Spinal cord (tissue), 10 donors: ENCODE measurements around the gene ABCC6. TPM values are rescaled to one million over a fixed set of nuclear protein-coding genes. Genes with fewer than 3 reads are reported as not detected.
"Not testable (repeated sequence)": the region's sequence is repeated elsewhere in the genome, so short reads cannot be mapped to it uniquely, and the experiment has no call there.

Experiments
- DNase-seq, 6 donors: peaks; one replicate each; pipeline versions ENCODE4 v3.0.0 to v3.0.0-alpha.2; 2013 to 2015; ENCODE audit warnings: low spot score in 6 of 6, low read depth in 4 of 6
- H3K27ac ChIP-seq: one replicate; pipeline ENCODE4 v1.5.1; 2013; ENCODE audit warnings: low read depth, low read length, control low read depth
- H3K27me3 ChIP-seq: one replicate; pipeline ENCODE4 v1.6.1; 2013; ENCODE audit warnings: low read length; ENCODE audit not compliant: control insufficient read depth, insufficient read depth
- H3K36me3 ChIP-seq: one replicate; pipeline ENCODE4 v1.6.1; 2013; ENCODE audit warnings: low read length; ENCODE audit not compliant: control insufficient read depth, insufficient read depth
- H3K4me1 ChIP-seq: one replicate; pipeline ENCODE4 v1.6.1; 2013; ENCODE audit warnings: low read length; ENCODE audit not compliant: control insufficient read depth, insufficient read depth
- H3K4me3 ChIP-seq: one replicate; pipeline ENCODE4 v1.5.1; 2013; ENCODE audit warnings: low read depth, low read length, control low read depth
- H3K9me3 ChIP-seq: one replicate; pipeline ENCODE4 v1.6.1; 2013; ENCODE audit warnings: low read length; ENCODE audit not compliant: control insufficient read depth, insufficient read depth
- WGBS: methylation state at CpG from one replicate; pipeline ENCODE4 v1.1.5; 2013; ENCODE audit warnings: missing lambda C conversion rate; ENCODE audit not compliant: insufficient coverage; 5-methylcytosine and 5-hydroxymethylcytosine counted together
- polyA plus RNA-seq, 2 donors: library from polyadenylated mRNA; unstranded; fragments of 120-200 nt; gene quantifications; one replicate each; pipeline ENCODE4 v1.2.1, GENCODE V29; 2013; ENCODE audit not compliant: insufficient read length in 2 of 2
- total RNA-seq, 2 donors: library from RNA; depleted of rRNA in 1 of 2; stranded (reverse); fragments of 120-200 nt in 1 of 2; fragments of >200 nt in 1 of 2; gene quantifications; one replicate each; pipeline versions ENCODE4 v1.2.3 to v1.2.4, GENCODE V29; 2013 to 2014
- donor health status: healthy.

ABCC6 gene
- total and polyA plus RNA-seq, 4 donors, result 0.69 to 3.4 (median 1.7) TPM

DNA sequence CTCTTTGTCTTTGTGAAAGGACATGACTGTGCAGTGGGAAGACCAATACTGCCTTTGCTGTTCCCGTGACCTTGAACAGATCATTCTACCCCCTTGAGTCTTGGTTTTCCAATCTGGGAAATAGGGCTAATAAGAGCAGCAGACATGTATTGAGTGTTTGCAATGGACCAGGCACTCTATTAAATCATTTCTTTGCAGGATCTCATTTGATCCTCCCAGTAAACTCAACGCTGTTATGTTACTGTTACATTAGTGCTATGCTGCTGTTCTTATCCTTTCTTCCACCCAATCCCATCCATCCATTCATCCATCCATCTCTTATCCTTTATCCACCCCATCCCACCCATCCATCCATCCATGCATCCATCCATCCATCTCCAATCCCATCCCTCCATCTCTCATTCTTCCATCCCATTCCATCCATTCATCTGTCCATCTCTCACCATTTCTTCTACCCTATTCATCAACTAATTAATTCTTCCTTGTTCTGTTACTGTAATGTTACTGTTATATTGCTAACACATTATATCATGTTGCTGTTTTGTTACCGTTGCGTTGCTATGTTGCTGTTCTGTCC, 65.1 kb downstream of the ABCC6 start:
- peaks cover 15% of the 10 kb centered on the region for H3K9me3 ChIP-seq
- no peak overlapping the region for H3K4me3 ChIP-seq
- WGBS, result 57% methylated on average over 1 of the region's 4 CpGs
- peaks cover 3% of the 10 kb centered on the region for H3K4me1 ChIP-seq
- H3K36me3 ChIP-seq, result peaks cover 4% of the 10 kb centered on the region
- DNase-seq, result no peak
- peaks cover 2% of the 10 kb centered on the region for H3K27me3 ChIP-seq
- no peak overlapping the region for H3K27ac ChIP-seq

DNA sequence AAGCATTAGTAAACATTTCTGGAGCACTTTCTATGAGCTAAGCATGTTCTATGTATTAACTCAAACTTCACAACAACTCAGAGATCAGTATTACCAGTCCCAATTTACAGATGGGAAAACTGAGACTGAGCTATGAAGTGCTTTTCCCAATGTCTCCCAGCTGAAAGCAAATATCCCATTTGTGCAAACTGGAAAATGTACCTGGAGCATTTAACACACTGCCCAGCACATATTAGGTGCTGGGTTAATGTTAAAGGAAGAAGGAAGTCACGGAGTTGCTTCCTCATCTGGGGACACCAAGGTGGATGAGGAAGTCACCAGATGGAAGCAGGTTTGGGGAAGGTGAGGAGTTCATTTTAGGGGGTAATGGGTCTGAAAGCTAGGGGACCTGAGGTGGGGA, 66.1 kb downstream of the ABCC6 start:
- peaks cover 4% of the 10 kb centered on the region for H3K36me3 ChIP-seq
- H3K4me1 ChIP-seq, result no peaks in the 10 kb centered on the region
- no peak overlapping the region for H3K27ac ChIP-seq
- peaks cover 2% of the 10 kb centered on the region for H3K27me3 ChIP-seq
- no peak overlapping the region for H3K4me3 ChIP-seq
- 100% methylated on average over 1 of the region's 1 CpG for WGBS
- DNase-seq, result no peak
- H3K9me3 ChIP-seq, result peaks cover 15% of the 10 kb centered on the region

DNA sequence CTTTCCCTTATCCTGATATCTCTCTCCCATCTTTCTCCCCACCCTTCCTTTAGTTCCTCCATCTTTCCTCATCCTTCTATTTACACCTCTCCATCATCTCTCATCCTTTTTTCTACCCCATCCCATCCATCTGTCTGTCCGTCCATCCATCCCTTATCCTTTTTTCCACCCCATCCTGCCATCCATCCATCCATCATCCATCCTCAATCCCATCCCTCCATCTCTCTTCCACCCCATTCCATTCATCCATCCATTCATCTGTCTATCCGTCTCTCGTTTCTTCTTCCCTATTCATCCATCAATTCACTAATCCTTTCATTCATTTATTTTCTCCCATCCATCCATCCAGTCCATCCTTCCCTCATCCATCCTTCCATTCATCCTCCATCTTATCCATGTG, 68.1 kb downstream of the ABCC6 start:
- H3K27ac ChIP-seq, result no peak overlapping the region
- peaks cover 15% of the 10 kb centered on the region for H3K9me3 ChIP-seq
- no peak overlapping the region for H3K4me3 ChIP-seq
- H3K27me3 ChIP-seq, result peaks cover 2% of the 10 kb centered on the region
- DNase-seq, result no peak
- H3K36me3 ChIP-seq, result peaks cover 7% of the 10 kb centered on the region
- 93% methylated on average over 3 of the region's 3 CpGs for WGBS
- H3K4me1 ChIP-seq, result peaks cover 7% of the 10 kb centered on the region

DNA sequence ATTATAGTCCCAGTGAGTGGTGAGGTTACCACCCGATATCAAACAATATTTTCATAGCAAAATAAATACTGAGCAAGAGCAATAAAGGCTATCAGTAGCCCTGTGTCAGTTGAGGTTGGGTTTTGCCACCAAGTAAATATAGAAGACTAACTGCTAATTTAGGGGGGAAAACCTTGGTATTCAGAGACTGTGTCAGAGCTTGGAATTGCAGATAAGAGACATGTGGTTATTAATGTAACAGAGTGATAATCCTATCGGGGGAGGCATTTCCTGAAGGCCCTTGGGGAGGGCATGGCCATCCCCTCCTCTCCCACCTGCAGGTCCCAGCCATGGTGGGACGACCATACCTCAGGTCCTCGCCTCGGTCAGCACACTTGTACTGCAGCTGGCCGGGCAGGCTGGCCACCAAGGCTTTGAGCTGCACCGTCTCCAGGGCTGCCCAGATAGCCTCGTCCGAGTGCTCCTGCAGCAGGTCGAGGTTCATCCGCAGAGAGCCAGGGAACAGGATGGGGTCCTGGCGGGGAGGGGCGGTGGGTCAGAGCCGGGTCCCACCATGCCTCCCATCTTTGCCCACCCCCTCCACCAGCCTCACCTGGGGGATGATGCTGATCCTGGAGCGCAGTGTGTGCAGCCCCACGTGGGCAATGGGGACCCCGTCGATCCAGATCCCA, 68.9 kb downstream of the ABCC6 start:
- H3K4me3 ChIP-seq, result no peak overlapping the region
- H3K9me3 ChIP-seq, result peaks cover 15% of the 10 kb centered on the region
- H3K36me3 ChIP-seq, result peaks cover 10% of the 10 kb centered on the region
- H3K4me1 ChIP-seq, result peaks cover 15% of the 10 kb centered on the region
- DNase-seq, result no peak
- WGBS, result 85% methylated on average over 16 of the region's 18 CpGs
- no peak overlapping the region for H3K27ac ChIP-seq
- peaks cover 2% of the 10 kb centered on the region for H3K27me3 ChIP-seq

DNA sequence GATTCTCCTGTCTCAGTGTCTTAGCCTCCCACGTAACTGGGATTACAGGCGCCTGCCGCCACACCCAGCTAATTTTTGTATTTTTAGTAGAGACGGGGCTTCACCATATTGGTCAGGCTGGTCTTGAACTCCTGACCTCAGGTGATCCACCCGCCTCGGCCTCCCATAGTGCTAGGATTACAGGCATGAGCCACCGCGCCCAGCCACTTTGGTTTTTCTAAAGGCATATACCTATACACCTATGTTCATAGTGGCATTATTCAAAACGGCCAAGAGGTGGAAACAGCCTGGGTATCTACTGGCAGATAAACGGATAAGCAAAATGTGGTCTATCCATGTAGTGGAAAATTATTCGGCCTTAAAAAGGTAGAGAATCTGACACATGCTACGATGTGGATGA, 70.3 kb downstream of the ABCC6 start:
- not testable (repeated sequence) for H3K9me3 ChIP-seq, H3K27ac ChIP-seq, H3K4me3 ChIP-seq, H3K27me3 ChIP-seq, DNase-seq
- 95% methylated on average over 9 of the region's 12 CpGs for WGBS
- Histone ChIP-seq H3K36me3 (peaks cover 10% of the 10 kb centered on the region), H3K4me1 (peaks cover 15% of the 10 kb centered on the region)

DNA sequence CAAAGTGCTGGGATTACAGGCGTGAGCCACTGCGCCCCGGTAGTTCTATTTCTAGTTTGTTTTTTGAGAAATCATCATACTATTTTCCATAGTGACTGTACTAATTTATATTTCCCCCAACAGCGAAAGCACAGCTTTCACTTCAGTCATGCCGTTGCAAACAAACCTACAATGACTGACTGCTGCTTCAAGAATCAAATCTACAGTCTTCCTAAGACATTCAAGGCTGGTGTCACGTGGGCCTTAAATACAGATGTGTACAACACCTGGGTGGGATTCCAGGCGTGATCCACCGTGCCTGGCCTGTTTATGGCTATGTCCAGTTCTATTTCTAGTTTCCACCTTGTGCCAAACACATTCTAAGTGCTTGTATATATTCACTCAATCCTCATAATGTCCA, 72.0 kb downstream of the ABCC6 start:
- peaks cover 20% of the 10 kb centered on the region for H3K4me1 ChIP-seq
- 94% methylated on average over 3 of the region's 8 CpGs for WGBS
- H3K27me3 ChIP-seq, result peaks cover under 1% of the 10 kb centered on the region
- no peak for DNase-seq
- no peak overlapping the region for H3K4me3 ChIP-seq
- peaks cover 13% of the 10 kb centered on the region for H3K36me3 ChIP-seq
- no peaks in the 10 kb centered on the region for H3K9me3 ChIP-seq
- no peak overlapping the region for H3K27ac ChIP-seq

DNA sequence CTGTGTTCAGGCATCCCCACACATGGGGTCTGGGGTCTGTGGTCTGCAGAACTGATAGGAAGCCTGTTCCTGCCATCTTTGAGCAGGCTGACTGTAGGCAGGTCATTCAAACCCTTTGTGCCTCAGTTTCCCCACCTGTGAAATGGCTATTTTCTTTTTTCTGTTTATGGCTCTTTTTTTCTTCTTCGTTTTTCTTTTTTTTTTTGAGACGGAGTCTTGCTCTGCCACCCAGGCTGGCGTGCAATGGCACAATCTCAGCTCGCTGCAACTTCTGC, 72.5 kb downstream of the ABCC6 start:
- H3K4me3 ChIP-seq, result no peak overlapping the region
- no peaks in the 10 kb centered on the region for H3K9me3 ChIP-seq
- no peaks in the 10 kb centered on the region for H3K27me3 ChIP-seq
- H3K4me1 ChIP-seq, result peaks cover 25% of the 10 kb centered on the region
- DNase-seq, result no peak
- peaks cover 15% of the 10 kb centered on the region for H3K36me3 ChIP-seq
- 92% methylated on average over 4 of the region's 4 CpGs for WGBS
- no peak overlapping the region for H3K27ac ChIP-seq

DNA sequence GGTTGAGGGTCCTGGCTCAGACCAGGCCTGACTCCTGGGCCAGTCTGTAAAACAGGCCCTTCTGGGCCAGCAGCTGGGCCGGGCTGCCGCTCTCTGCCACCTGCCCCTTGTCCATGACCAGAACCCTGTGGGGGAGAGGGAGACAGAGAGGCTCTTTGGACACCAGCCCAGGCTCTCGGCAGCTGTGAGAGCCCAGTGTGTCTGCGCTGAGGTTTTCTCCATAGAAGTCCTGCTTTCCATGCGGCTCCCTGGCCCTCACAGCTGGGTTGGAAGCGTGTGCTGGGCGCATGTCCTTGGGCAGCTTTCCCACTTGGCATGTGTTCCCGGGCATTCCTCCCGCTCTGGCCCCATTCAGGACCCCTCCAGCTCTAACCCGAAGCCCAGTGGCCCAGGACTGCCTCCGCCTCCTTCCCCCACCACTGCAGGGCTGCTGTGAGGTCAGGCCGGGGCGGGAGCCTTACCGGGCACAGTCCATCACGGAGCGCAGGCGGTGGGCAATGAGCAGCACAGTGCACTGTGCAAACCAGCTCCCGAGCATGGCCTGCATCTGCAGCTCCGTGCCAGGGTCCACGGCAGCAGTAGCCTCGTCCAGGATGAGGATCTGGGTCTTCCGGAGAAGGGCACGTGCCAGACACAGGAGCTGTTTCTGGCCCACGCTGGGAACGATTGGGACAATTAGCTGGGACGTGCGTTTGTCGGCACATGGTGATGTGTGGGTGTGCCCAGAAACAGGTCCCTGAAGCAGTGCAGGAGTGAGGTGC, 73.0 kb downstream of the ABCC6 start:
- 36% methylated on average over 27 of the region's 28 CpGs for WGBS
- Histone ChIP-seq H3K4me1 (peaks cover 26% of the 10 kb centered on the region), H3K36me3 (peaks cover 19% of the 10 kb centered on the region), H3K27ac (peak overlapping the region; percentile 16), H3K9me3 (no peaks in the 10 kb centered on the region), H3K27me3 (no peaks in the 10 kb centered on the region), H3K4me3 (no peak overlapping the region)
- peak in 5 of 6 donors; percentile 56 to 93 (median 73) for DNase-seq

DNA sequence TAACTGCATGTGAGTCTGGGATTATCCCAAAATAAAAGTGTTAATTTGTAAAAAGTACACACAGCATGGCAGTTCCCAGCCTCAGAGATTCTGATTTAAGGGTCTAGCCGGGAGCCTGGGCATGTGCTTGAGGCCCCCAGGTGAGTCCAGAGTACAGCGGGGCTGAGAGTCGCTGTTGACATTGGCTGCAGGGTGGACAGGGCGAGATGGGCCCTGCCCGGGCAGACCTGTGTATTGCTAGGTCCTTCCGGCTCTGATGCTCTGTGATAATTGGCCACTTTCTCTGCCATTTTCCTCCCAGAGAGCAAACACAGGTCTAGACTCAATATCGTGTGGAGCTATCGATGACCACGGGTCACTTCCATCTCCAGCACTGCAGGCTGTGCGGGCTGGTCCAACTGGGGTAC, 73.6 kb downstream of the ABCC6 start:
- 74% methylated on average over 10 of the region's 10 CpGs for WGBS
- H3K4me1 ChIP-seq, result peaks cover 26% of the 10 kb centered on the region

DNA sequence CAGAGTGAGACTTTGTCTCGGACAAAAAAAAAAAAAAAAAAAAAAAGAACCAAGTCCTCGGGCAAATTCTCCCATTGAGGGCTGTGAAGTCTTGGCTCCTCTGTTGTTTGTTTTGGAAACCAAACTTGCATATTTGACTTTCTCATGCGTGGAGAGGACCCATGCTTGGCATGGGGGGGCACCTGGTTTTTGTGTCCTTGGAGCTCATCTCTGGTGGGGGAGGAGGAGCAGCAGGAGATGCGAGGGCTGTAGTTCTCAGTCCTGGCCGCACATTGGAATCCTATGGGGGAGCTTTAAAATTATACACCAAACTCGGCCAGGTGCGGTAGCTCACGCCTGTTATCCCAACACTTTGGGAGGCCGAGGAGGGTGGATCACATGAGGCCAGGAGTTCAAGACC, 74.5 kb downstream of the ABCC6 start:
- WGBS, result 78% methylated on average over 3 of the region's 9 CpGs
- Histone ChIP-seq H3K4me3 (no peak overlapping the region), H3K4me1 (peaks cover 26% of the 10 kb centered on the region), H3K9me3 (no peaks in the 10 kb centered on the region), H3K36me3 (peaks cover 18% of the 10 kb centered on the region), H3K27ac (no peak overlapping the region), H3K27me3 (no peaks in the 10 kb centered on the region)
- no peak for DNase-seq

More for the DNA sequence above, 73.6 kb downstream of the ABCC6 start:
- H3K27me3 ChIP-seq, result no peaks in the 10 kb centered on the region
- no peak for DNase-seq
- H3K36me3 ChIP-seq, result peaks cover 18% of the 10 kb centered on the region
- peak overlapping the region; percentile 16 for H3K27ac ChIP-seq
- H3K9me3 ChIP-seq, result no peaks in the 10 kb centered on the region
- H3K4me3 ChIP-seq, result no peak overlapping the region
